Measurements from ENCODE around the gene CCNG2.

The CCNG2 gene

GRCh38 chr4:77122656-77123055, 34.4 kb upstream of the CCNG2 start:
- H3K4me3 ChIP-seq (ENCODE audit: low read depth, low read length), result no peak overlapping the region
- TF ChIP-seq CTCF (IDR thresholded peaks at IDR 0.05; ENCODE audit: borderline replicate concordance, insufficient read depth, low read depth, low read length), result no peak

- no peak for TF ChIP-seq CTCF (IDR thresholded peaks at IDR 0.05; ENCODE audit: borderline replicate concordance, insufficient read depth, low read depth, low read length)
- no peak overlapping the region for H3K4me3 ChIP-seq (ENCODE audit: low read depth, low read length)
Observed at GRCh38 chr4:77123411-77123810, 33.6 kb upstream of the CCNG2 start.

- no peak for TF ChIP-seq CTCF (IDR thresholded peaks at IDR 0.05; ENCODE audit: borderline replicate concordance, insufficient read depth, low read depth, low read length)
- no peak overlapping the region for H3K4me3 ChIP-seq (ENCODE audit: low read depth, low read length)
Observed at GRCh38 chr4:77124576-77124975, 32.4 kb upstream of the CCNG2 start.

GRCh38 chr4:77125961-77126360, 31.0 kb upstream of the CCNG2 start:
- no peak overlapping the region for H3K4me3 ChIP-seq (ENCODE audit: low read depth, low read length)
- TF ChIP-seq CTCF (IDR thresholded peaks at IDR 0.05; ENCODE audit: borderline replicate concordance, insufficient read depth, low read depth, low read length), result no peak

- TF ChIP-seq CTCF (IDR thresholded peaks at IDR 0.05; ENCODE audit: borderline replicate concordance, insufficient read depth, low read depth, low read length), result no peak
- H3K4me3 ChIP-seq (ENCODE audit: low read depth, low read length), result no peak overlapping the region
Observed at GRCh38 chr4:77126809-77127208, 30.2 kb upstream of the CCNG2 start.

GRCh38 chr4:77127215-77127614, 29.8 kb upstream of the CCNG2 start:
- no peak overlapping the region for H3K4me3 ChIP-seq (ENCODE audit: low read depth, low read length)
- TF ChIP-seq CTCF (IDR thresholded peaks at IDR 0.05; ENCODE audit: borderline replicate concordance, insufficient read depth, low read depth, low read length), result no peak

GRCh38 chr4:77127837-77128621, 29.0 kb upstream of the CCNG2 start:
- no peak overlapping the region for H3K4me3 ChIP-seq (ENCODE audit: low read depth, low read length)
- no peak for TF ChIP-seq CTCF (IDR thresholded peaks at IDR 0.05; ENCODE audit: borderline replicate concordance, insufficient read depth, low read depth, low read length)
